Measurements from ENCODE around the gene GPR158.

The GPR158 gene

GRCh38 chr10:25498645-25499044 is 323.8 kb downstream of the GPR158 start:
- in situ Hi-C loops (cut with MboI; ENCODE audit: low sequenced_read_pairs), result no loop called here

- in situ Hi-C loops (cut with MboI; ENCODE audit: low sequenced_read_pairs), result no loop called here
These were observed 327.1 kb downstream of the GPR158 start for GRCh38 chr10:25501912-25502311.

- in situ Hi-C loops (cut with MboI; ENCODE audit: low sequenced_read_pairs), result no loop called here
These were observed 327.7 kb downstream of the GPR158 start for GRCh38 chr10:25502453-25502852.

- in situ Hi-C loops (cut with MboI; ENCODE audit: low sequenced_read_pairs), result no loop called here
These were observed 329.5 kb downstream of the GPR158 start for GRCh38 chr10:25504306-25504705.

GRCh38 chr10:25504838-25505237 is 330.0 kb downstream of the GPR158 start:
- in situ Hi-C loops (cut with MboI; ENCODE audit: low sequenced_read_pairs), result no loop called here

- in situ Hi-C loops (cut with MboI; ENCODE audit: low sequenced_read_pairs), result no loop called here
These were observed 330.7 kb downstream of the GPR158 start for GRCh38 chr10:25505466-25505865.

GRCh38 chr10:25506821-25507335 is 332.1 kb downstream of the GPR158 start:
- in situ Hi-C loops (cut with MboI; ENCODE audit: low sequenced_read_pairs), result no loop called here

GRCh38 chr10:25508112-25508815 is 333.5 kb downstream of the GPR158 start:
- in situ Hi-C loops (cut with MboI; ENCODE audit: low sequenced_read_pairs), result no loop called here

GRCh38 chr10:25509151-25509550 is 334.4 kb downstream of the GPR158 start:
- in situ Hi-C loops (cut with MboI; ENCODE audit: low sequenced_read_pairs), result no loop called here

- in situ Hi-C loops (cut with MboI; ENCODE audit: low sequenced_read_pairs), result no loop called here
These were observed 347.5 kb downstream of the GPR158 start for GRCh38 chr10:25522294-25522693.

- in situ Hi-C loops (cut with MboI; ENCODE audit: low sequenced_read_pairs), result no loop called here
These were observed 348.3 kb downstream of the GPR158 start for GRCh38 chr10:25522946-25523608.

GRCh38 chr10:25530306-25530705 is 355.5 kb downstream of the GPR158 start:
- in situ Hi-C loops (cut with MboI; ENCODE audit: low sequenced_read_pairs), result no loop called here

GRCh38 chr10:25531457-25532061 is 356.8 kb downstream of the GPR158 start:
- in situ Hi-C loops (cut with MboI; ENCODE audit: low sequenced_read_pairs), result no loop called here

GRCh38 chr10:25532213-25532612 is 357.4 kb downstream of the GPR158 start:
- in situ Hi-C loops (cut with MboI; ENCODE audit: low sequenced_read_pairs), result no loop called here

- in situ Hi-C loops (cut with MboI; ENCODE audit: low sequenced_read_pairs), result no loop called here
These were observed 361.2 kb downstream of the GPR158 start for GRCh38 chr10:25536027-25536426.

- in situ Hi-C loops (cut with MboI; ENCODE audit: low sequenced_read_pairs), result no loop called here
These were observed 372.6 kb downstream of the GPR158 start for GRCh38 chr10:25547382-25547781.

- in situ Hi-C loops (cut with MboI; ENCODE audit: low sequenced_read_pairs), result no loop called here
These were observed 377.6 kb downstream of the GPR158 start for GRCh38 chr10:25552283-25552919.

- in situ Hi-C loops (cut with MboI; ENCODE audit: low sequenced_read_pairs), result no loop called here
These were observed 381.1 kb downstream of the GPR158 start for GRCh38 chr10:25555865-25556264.

GRCh38 chr10:25556457-25556856 is 381.7 kb downstream of the GPR158 start:
- in situ Hi-C loops (cut with MboI; ENCODE audit: low sequenced_read_pairs), result no loop called here

- in situ Hi-C loops (cut with MboI; ENCODE audit: low sequenced_read_pairs), result no loop called here
These were observed 382.3 kb downstream of the GPR158 start for GRCh38 chr10:25557136-25557535.

GRCh38 chr10:25561758-25562157 is 387.0 kb downstream of the GPR158 start:
- in situ Hi-C loops (cut with MboI; ENCODE audit: low sequenced_read_pairs), result no loop called here

Data from HL-60/S4 treated with retinoic acid at 250 ng/mL for 4 days and 3 days (cell line).